HTERT RPE-1 (cell line): ENCODE data around the gene ASB13.
"Not testable (repeated sequence)": the region's sequence is repeated elsewhere in the genome, so short reads cannot be mapped to it uniquely, and the experiment has no call there.

Source experiments
- in situ Hi-C: fragments of 300-500 bp; cut with MboI; formaldehyde crosslinking; loops from 4 replicates; pipeline ENCODE4 v1.14.3; 2020; ENCODE audit warnings: low sequenced_read_pairs

The ASB13 gene

GRCh38 chr10:5625992-5626777 is 40.2 kb downstream of the ASB13 start:
- in situ Hi-C loops = no loop called here

GRCh38 chr10:5624701-5625100 is 41.7 kb downstream of the ASB13 start:
- in situ Hi-C loops = no loop called here

- in situ Hi-C loops = no loop called here
These were observed 43.2 kb downstream of the ASB13 start for GRCh38 chr10:5623081-5623748.

DNA sequence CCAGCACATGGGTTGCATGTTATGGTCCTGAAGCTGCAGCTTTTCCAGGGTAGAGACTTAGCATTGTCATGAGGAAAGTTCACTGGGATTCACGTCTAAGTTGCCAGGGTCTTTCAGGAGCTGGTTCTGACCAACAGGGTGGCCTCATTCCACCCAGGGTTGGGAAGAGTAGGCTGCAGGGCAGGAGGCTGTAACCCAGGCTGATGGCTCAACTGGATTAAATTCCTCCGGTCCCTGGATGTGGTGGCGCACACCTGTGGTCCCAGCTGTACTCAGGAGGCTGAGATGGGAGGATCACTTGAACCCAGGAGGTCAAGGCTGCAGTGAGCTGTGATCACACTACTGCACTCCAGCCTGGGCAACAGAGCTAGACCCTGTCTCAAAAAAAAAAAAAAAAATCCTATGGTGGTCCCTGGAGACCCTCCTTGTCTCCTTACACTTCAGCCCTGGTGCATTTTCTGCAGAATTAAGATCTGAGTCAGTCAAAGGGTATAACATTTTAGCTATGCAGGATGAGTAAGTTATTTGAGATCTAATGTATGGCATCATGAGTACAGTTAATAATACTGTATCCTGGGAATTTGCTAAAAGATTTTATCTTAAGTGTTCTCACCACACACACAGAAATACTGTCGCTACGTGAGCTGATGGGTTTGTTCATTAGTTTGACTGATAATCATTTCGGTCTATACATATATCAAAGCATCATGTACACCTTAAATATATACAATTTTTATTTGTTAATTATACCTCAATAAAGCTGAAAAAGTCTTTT is 44.0 kb downstream of the ASB13 start:
- in situ Hi-C loops = no loop called here

- in situ Hi-C loops = not testable (repeated sequence)
These were observed 45.0 kb downstream of the ASB13 start for GRCh38 chr10:5621371-5621770.

DNA sequence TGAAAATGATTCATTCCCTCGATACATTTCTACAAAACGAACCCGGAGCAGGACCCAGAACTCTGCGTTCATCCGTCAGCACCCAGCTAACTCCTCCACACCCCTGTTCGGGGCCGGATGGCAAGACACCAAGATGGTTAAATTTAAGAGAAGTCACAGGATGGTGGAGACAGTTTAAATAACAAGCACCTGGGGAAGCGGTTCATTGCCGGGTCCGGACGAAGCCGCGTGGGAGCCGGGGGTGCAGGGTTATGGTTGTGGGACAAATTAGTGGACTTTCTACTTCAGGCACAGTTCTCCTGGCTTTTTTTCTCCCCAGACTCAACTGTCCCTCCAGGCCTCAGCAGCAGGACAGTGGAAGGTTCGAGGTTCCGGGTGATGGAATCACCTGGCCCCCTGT is 45.4 kb downstream of the ASB13 start:
- in situ Hi-C loops = no loop called here

- in situ Hi-C loops = no loop called here
These were observed 46.1 kb downstream of the ASB13 start for GRCh38 chr10:5620223-5620721.

DNA sequence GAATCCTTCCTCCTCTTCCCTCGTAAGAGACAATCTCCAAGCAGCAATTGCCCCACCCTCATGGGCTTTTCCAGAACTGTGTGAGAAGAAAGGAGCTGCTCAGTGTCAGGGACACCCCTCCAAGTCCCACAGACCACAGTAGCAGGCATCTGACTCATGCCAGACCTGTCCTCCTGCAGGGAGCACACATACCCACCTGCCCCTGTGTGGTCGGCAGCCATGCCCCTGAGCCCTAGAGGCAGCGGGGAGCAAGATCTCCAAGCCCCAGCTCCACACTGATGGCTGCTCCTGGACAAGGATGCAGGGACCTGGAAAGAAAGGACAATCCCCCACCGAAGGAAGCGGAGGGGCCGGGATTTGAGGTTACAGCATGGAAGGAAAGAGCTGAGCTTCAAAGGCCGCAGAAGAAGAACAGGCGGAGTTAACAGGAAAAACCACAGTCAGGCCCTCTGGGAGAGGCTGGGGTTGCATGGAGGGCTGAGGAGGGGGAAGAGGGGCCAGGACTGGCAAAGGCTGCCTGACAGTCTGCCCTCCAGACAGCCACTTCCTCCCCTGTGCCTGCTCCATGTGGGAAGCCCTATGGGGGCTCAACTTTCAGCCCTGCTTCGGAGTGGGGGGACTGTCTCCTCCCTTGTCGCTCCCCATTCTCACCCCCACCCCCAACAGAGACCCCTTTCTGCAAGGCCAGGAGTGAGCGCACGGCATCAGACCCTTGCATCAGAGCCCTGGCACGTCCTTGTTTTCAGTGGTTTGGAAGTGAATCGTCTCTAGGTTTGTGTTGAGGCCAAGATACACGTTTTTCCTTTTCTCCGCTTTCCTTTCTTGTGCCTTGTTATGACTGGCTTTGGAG is 46.8 kb downstream of the ASB13 start:
- in situ Hi-C loops = no loop called here

GRCh38 chr10:5618829-5619228 is 47.6 kb downstream of the ASB13 start:
- in situ Hi-C loops = no loop called here

DNA sequence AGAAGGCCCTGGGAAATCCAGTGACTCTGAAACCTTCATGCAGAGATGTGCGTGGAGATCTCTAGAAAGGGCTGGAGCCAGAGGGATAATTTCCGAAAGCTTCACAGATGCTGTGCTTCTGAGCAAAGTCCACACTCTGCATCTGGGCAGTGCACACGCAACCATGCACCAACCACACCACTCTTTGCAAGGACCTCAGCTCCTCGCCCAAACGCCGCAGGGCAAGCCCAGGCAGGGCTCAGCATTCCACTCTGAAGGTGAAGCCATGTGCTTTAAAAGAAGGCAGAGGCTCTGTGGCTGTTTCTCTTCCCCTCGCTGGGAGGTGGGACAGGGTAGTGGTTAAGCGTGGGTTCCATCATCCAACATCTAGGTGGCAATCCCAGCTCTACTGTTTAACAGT is 48.4 kb downstream of the ASB13 start:
- in situ Hi-C loops = no loop called here

DNA sequence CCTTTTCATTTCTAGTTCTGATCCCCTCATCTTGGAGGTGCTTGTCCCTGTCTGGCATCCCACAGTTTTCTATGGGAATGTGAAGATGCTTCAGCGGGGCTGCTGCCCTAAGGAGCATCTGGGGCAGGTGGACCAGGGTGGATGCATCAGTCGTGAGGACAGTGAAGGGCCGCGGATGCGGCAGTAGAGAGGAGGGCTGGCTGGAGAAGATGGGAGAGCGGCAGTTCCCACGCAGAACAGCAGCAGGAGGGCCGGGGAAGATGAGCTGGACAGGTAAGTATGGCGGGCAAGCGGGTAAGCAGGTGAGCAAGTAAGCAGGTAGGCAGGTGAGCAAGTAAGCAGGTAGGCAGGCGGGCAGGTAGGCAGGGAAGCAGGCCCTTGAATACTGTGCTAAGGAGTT is 48.9 kb downstream of the ASB13 start:
- in situ Hi-C loops = no loop called here

GRCh38 chr10:5616836-5617235 is 49.6 kb downstream of the ASB13 start:
- in situ Hi-C loops = no loop called here

DNA sequence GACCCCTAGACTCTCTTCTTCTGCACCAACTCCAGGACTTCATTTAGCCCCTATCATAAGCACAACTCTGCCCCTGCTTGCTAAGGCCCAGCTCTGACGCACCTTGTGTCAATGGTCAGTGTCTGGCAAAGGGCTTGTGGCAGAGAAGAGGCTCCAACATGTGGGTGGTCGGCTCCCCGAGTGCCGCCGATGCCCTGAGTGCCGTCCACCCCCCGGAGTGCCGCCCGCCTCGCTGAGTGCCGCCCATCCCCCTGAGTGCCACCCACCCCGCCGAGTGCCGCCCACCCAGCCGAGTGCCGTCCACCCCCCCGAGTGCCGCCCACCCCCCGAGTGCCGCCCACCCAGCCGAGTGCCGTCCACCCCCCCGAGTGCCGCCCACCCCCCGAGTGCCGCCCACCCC is 50.3 kb downstream of the ASB13 start:
- in situ Hi-C loops = no loop called here

DNA sequence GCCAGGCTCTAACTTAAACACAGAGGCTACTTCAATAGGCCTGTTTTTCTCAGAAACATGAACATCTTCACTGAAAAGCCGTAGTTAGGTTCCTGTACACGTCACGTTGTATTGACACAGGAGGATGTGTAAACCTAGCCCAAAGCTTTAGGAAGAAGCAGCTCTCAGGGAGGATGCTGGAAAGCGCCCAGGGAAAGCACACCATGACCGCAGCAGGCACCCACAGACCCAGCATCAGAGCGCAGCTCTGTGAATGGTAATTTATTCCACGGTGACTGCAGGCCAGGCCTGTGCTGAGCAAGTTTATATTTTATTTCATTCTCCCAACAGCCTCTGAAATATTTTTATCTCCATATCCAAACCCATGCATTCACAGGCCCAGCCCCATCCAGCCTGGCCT is 51.1 kb downstream of the ASB13 start:
- in situ Hi-C loops = no loop called here

GRCh38 chr10:5614155-5614721 is 52.2 kb downstream of the ASB13 start:
- in situ Hi-C loops = no loop called here

- in situ Hi-C loops = no loop called here
These were observed 52.8 kb downstream of the ASB13 start for GRCh38 chr10:5613481-5614154.

- in situ Hi-C loops = no loop called here
These were observed 54.3 kb downstream of the ASB13 start for GRCh38 chr10:5611899-5612680.

DNA sequence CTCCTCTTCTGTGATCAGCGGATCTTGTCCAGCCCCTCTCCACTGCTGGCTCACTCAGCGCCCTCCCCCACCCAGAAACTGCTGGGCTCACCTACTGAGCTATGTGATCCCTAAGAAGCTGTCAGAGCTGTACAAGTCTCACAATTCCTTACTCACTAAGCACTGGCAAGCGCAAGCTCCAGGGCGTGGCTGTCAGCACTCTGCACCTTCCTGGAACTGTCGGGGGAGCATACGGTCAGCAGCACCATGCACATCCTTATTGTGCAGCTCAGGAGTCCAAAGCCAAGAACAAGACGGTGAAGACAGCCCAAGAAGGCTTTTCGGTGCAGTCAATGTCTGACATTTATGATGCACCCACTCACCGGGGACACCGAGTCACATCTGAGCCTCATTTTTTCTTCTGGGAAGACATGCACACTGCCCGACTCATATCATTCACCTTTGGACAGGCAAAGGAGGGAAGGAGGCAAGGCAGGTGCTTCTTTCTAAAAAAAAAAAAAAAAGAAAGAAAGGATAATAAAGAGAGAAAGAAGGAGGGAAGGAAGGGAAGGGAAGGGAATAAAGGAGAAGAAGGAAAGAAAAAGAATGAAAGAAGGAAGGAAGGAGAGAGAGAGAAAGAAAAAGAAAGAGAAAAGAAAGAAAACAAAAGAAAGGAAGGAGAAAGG is 56.3 kb downstream of the ASB13 start:
- in situ Hi-C loops = no loop called here
